Mesodermal cell (in vitro differentiated cells): ENCODE results near the gene NDUFAF7.
"Not testable (repeated sequence)": the region's sequence is repeated elsewhere in the genome, so short reads cannot be mapped to it uniquely, and the experiment has no call there.

ENCODE experiments used
- H3K27ac ChIP-seq: 2 replicates; pipeline ENCODE4 v1.7.0; 2013; ENCODE audit warnings: mild to moderate bottlenecking, low read depth, low read length, moderate library complexity; ENCODE audit not compliant: severe bottlenecking
- H3K36me3 ChIP-seq: 2 replicates; pipeline ENCODE4 v1.7.1; 2013; ENCODE audit warnings: mild to moderate bottlenecking, low read length, moderate library complexity; ENCODE audit not compliant: control insufficient read depth, insufficient read depth
- H3K4me1 ChIP-seq: one replicate; pipeline ENCODE4 v1.7.1; 2013; ENCODE audit warnings: mild to moderate bottlenecking, low read length; ENCODE audit not compliant: insufficient read depth, control insufficient read depth, poor library complexity, severe bottlenecking
- H3K4me3 ChIP-seq: 2 replicates; pipeline ENCODE4 v1.7.0; 2013; ENCODE audit warnings: low read length, control low read depth, mild to moderate bottlenecking; ENCODE audit not compliant: insufficient read depth, poor library complexity, severe bottlenecking; ENCODE audit errors: extremely low read depth
- H3K9me3 ChIP-seq: 2 replicates; pipeline ENCODE4 v1.7.1; 2013; ENCODE audit warnings: mild to moderate bottlenecking, low read length, moderate library complexity; ENCODE audit not compliant: control insufficient read depth
- WGBS, 2 experiments: methylation state at CpG; one replicate each; pipeline ENCODE4 v1.1.5; 2013; ENCODE audit warnings: missing lambda C conversion rate in 2 of 2; ENCODE audit not compliant: insufficient coverage in 2 of 2; 5-methylcytosine and 5-hydroxymethylcytosine counted together

Gene NDUFAF7

DNA sequence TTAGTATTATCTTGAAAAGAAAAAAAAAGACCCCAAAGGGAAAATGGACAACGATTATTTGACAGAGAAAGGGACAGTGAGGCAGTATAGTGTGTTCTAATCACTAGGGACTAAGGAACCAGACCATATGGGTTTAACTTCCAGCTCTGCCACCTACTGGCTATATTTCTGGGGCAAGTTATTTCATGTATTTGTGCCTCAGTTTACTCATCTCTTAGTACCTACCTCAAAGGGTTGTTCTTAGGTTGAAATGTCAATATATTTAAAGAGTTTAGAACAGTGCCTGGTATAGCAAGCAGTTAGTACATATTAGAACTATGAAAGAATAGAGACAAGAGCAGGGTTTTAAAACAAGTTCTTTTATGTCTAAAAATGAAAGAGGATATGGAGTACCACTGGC is 50.5 kb downstream of the NDUFAF7 start:
- no peaks in the 10 kb centered on the region for H3K4me1 ChIP-seq
- H3K36me3 ChIP-seq: peaks cover 51% of the 10 kb centered on the region
- no peak overlapping the region for H3K4me3 ChIP-seq
- no peak overlapping the region for H3K27ac ChIP-seq
- no peaks in the 10 kb centered on the region for H3K9me3 ChIP-seq
- WGBS, 2 experiments: 86% methylated on average over 1 of the region's 1 CpG; no CpG with 5 or more reads in 1 of the 2 experiments

- Histone ChIP-seq H3K27ac (no peak overlapping the region), H3K36me3 (peaks cover 55% of the 10 kb centered on the region), H3K4me3 (no peak overlapping the region), H3K9me3 (no peaks in the 10 kb centered on the region), H3K4me1 (no peaks in the 10 kb centered on the region)
- 95 to 100% methylated on average over 2 of the region's 2 CpGs for WGBS, 2 experiments
Observed at GRCh38 chr2:37282746-37283145, 51.3 kb downstream of the NDUFAF7 start.

- H3K9me3 ChIP-seq: no peaks in the 10 kb centered on the region
- WGBS, 2 experiments: 100% methylated on average over 1 of the region's 2 CpGs; no CpG with 5 or more reads in 1 of the 2 experiments
- no peak overlapping the region for H3K27ac ChIP-seq
- no peak overlapping the region for H3K4me3 ChIP-seq
- H3K4me1 ChIP-seq: no peaks in the 10 kb centered on the region
- peaks cover 59% of the 10 kb centered on the region for H3K36me3 ChIP-seq
Observed at GRCh38 chr2:37283207-37283606, 51.7 kb downstream of the NDUFAF7 start.

GRCh38 chr2:37284381-37284780 is 52.9 kb downstream of the NDUFAF7 start:
- Histone ChIP-seq H3K4me3 (no peak overlapping the region), H3K9me3 (no peaks in the 10 kb centered on the region), H3K36me3 (peaks cover 67% of the 10 kb centered on the region), H3K4me1 (no peaks in the 10 kb centered on the region), H3K27ac (no peak overlapping the region)

GRCh38 chr2:37287966-37288365 is 56.5 kb downstream of the NDUFAF7 start:
- Histone ChIP-seq H3K9me3 (no peaks in the 10 kb centered on the region), H3K4me1 (no peaks in the 10 kb centered on the region), H3K36me3 (peaks cover 70% of the 10 kb centered on the region), H3K4me3 (no peak overlapping the region), H3K27ac (no peak overlapping the region)
- WGBS, 2 experiments: 90 to 100% methylated on average over 1 of the region's 2 CpGs

GRCh38 chr2:37291680-37292079 is 60.2 kb downstream of the NDUFAF7 start:
- no CpG with 5 or more reads among the region's 2 CpGs for WGBS, 2 experiments
- H3K9me3 ChIP-seq: no peaks in the 10 kb centered on the region
- H3K27ac ChIP-seq: no peak overlapping the region
- H3K4me1 ChIP-seq: no peaks in the 10 kb centered on the region
- peaks cover 61% of the 10 kb centered on the region for H3K36me3 ChIP-seq
- no peak overlapping the region for H3K4me3 ChIP-seq

DNA sequence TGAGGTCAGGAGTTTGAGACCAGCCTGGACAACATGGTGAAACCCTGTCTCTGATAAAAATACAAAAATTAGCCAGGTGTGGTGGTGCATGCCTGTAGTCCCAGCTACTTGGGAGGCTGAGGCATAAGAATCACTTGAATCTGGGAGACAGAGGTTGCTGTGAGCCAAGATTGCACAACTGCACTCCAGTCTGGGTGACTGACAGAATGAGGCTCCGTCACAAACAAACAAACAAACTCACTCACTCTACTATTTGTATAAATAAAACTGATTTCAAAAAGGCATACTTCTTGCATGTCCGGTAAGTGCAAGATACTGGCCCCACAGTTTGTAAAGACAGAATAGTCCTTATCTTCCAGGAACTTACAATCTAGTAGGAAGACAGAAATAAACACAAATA is 63.4 kb downstream of the NDUFAF7 start:
- peaks cover 36% of the 10 kb centered on the region for H3K36me3 ChIP-seq

GRCh38 chr2:37295469-37296073 is 64.1 kb downstream of the NDUFAF7 start:
- 86 to 100% methylated on average over 1 of the region's 1 CpG for WGBS, 2 experiments
- Histone ChIP-seq H3K9me3 (no peaks in the 10 kb centered on the region), H3K4me1 (no peaks in the 10 kb centered on the region), H3K36me3 (peaks cover 31% of the 10 kb centered on the region), H3K4me3 (no peak overlapping the region), H3K27ac (no peak overlapping the region)

More for the DNA sequence above, 63.4 kb downstream of the NDUFAF7 start:
- H3K4me3 ChIP-seq, H3K9me3 ChIP-seq, H3K4me1 ChIP-seq, H3K27ac ChIP-seq: not testable (repeated sequence)
- no CpG with 5 or more reads among the region's 2 CpGs for WGBS, 2 experiments

DNA sequence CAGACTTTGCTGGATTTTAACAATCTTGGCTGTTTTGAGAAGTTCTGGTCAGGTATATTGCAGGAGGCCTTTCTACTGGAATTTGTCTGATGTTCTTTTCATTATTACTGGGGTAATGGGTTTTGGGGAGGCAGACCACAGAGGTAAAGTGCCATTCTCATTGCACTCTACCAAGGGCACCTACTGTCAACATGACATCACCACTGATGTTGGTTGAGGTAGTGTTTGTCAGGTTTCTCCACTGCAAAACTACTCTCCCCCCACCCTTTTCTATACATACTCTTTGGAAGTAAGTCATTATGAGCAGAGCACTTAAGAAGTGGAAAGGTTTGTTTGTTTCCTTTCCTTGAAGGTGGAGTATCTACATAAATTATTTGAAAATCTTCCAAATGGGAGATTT is 66.2 kb downstream of the NDUFAF7 start:
- Histone ChIP-seq H3K9me3 (no peaks in the 10 kb centered on the region), H3K4me1 (no peaks in the 10 kb centered on the region), H3K27ac (no peak overlapping the region), H3K36me3 (peaks cover 16% of the 10 kb centered on the region), H3K4me3 (no peak overlapping the region)
